NCI-H2196 treated with DMSO at 0.1 percent for 48 hours (cell line): ENCODE measurements around the gene CHL1.

Experiments used
- DNase-seq: peaks from one replicate; lab custom pipeline; 2025; ENCODE audit not compliant: unreplicated experiment; lab: John Stamatoyannopoulos, UW

Gene CHL1

GRCh38 chr3:454986-455385 lies 258.4 kb downstream of the CHL1 start:
- no peak for DNase-seq

- no peak for DNase-seq
Measured at GRCh38 chr3:458124-458523, 261.6 kb downstream of the CHL1 start.

- DNase-seq = no peak
Measured at GRCh38 chr3:458653-459310, 262.2 kb downstream of the CHL1 start.
